GM12878 (cell line): ENCODE measurements around the gene PSMD14. TPM values are rescaled to one million over a fixed set of nuclear protein-coding genes. Genes with fewer than 3 reads are reported as not detected.

ENCODE experiments used
- ATAC-seq: fragments of 200-7000 bp; cut with Tn5 transposase; 3 replicates; pipeline ENCODE4 v1.9.1; 2020; ENCODE audit warnings: mild to moderate bottlenecking, moderate library complexity
- BruUV-seq: library from RNA; stranded (reverse); fragments of 400-500 nt; replicated peaks from 2 replicates; lab custom pipeline; 2021; lab: Mats Ljungman, UMichigan
- CTCF ChIA-PET: fragments of 300-600 bp; sonication (Branson Sonifier 250); formaldehyde crosslinking; extraction: SDS; loops from one replicate; lab custom pipeline; 2021; ENCODE audit warnings: inconsistent platforms; lab: Yijun Ruan, JAX
- POLR2A ChIA-PET: fragments of 350-600 bp; formaldehyde crosslinking; extraction: SDS; loops from one replicate; lab custom pipeline; 2021; ENCODE audit warnings: inconsistent platforms; lab: Charles Lee
- RAD21 ChIA-PET: fragments of 300-600 bp; sonication (Branson Sonifier 250); formaldehyde crosslinking; loops from one replicate; lab custom pipeline; 2023; ENCODE audit warnings: antibody characterized with exemption; ENCODE audit not compliant: unreplicated experiment; lab: Charles Lee
- SMC1A ChIA-PET: fragments of 300-600 bp; sonication (Branson Sonifier 250); formaldehyde crosslinking; loops from one replicate; lab custom pipeline; 2023; ENCODE audit not compliant: unreplicated experiment, uncharacterized antibody; lab: Charles Lee
- DNase-seq: peaks from one replicate; pipeline ENCODE4 v3.0.0-alpha.2; 2011; ENCODE audit warnings: low read depth, low spot score
- FAIRE-seq: peaks from 3 replicates; lab custom pipeline; 2011; peaks lifted over from hg19 to GRCh38; lab: Jason Lieb, UNC
- H2AFZ ChIP-seq: 2 replicates; pipeline ENCODE4 v1.6.0; 2011; ENCODE audit warnings: low read depth, low read length, control low read depth; ENCODE audit not compliant: control insufficient read depth
- H3K27ac ChIP-seq: 2 replicates; pipeline ENCODE4 v1.5.1; 2011; ENCODE audit warnings: control low read depth; ENCODE audit not compliant: control insufficient read depth, insufficient read depth
- H3K27me3 ChIP-seq, 2 experiments: replicated peaks in 1 of 2; 2 replicates each; pipeline versions ENCODE4 v1.6.0 to v1.6.1; 2011; ENCODE audit warnings: low read length in 1 of 2; ENCODE audit not compliant: control insufficient read depth in 2 of 2, insufficient read depth in 2 of 2
- H3K36me3 ChIP-seq, 2 experiments: 2 replicates each; pipeline ENCODE4 v1.5.1; 2011; ENCODE audit warnings: low read length in 1 of 2; ENCODE audit not compliant: control insufficient read depth in 2 of 2, insufficient read depth in 2 of 2
- H3K4me1 ChIP-seq: 2 replicates; pipeline ENCODE4 v1.6.1; 2011; ENCODE audit warnings: mild to moderate bottlenecking, low read length, moderate library complexity, mixed read lengths; ENCODE audit not compliant: control insufficient read depth, insufficient read depth
- H3K4me2 ChIP-seq: 2 replicates; pipeline ENCODE4 v1.6.0; 2011; ENCODE audit warnings: control low read depth; ENCODE audit not compliant: control insufficient read depth, insufficient read depth
- H3K4me3 ChIP-seq: fragments of 200-600 bp; sonication (generic); 2 replicates; pipeline ENCODE4 v1.5.1; 2016
- H3K79me2 ChIP-seq: 2 replicates; pipeline ENCODE4 v1.6.0; 2011; ENCODE audit warnings: low read length; ENCODE audit not compliant: control insufficient read depth, insufficient read depth
- H3K9ac ChIP-seq: 2 replicates; pipeline ENCODE4 v1.8.0; 2011; ENCODE audit warnings: low read length, control low read depth, mixed read lengths; ENCODE audit not compliant: control insufficient read depth, insufficient read depth
- H3K9me3 ChIP-seq: replicated peaks from 3 replicates; pipeline ENCODE4 v1.5.1; 2011; ENCODE audit warnings: mild to moderate bottlenecking, low read length; ENCODE audit not compliant: control insufficient read depth, insufficient read depth
- H4K20me1 ChIP-seq: 2 replicates; pipeline ENCODE4 v1.6.0; 2011; ENCODE audit not compliant: control insufficient read depth, insufficient read depth
- HDAC6 ChIP-seq: fragments of 200-600 bp; sonication (generic); IDR thresholded peaks from one replicate; pipeline ENCODE4 v1.8.0; 2017; ENCODE audit warnings: antibody characterized with exemption; ENCODE audit not compliant: unreplicated experiment
- KAT2A ChIP-seq: conservative IDR thresholded peaks from 2 replicates; pipeline ENCODE4 v1.6.1; 2011; ENCODE audit warnings: low read depth, low read length; ENCODE audit not compliant: control insufficient read depth
- PAX8 ChIP-seq: fragments of 450-650 bp; IDR thresholded peaks from 2 replicates; pipeline ENCODE4 v1.6.1; 2017; ENCODE audit warnings: mild to moderate bottlenecking, moderate library complexity
- SUZ12 ChIP-seq: fragments of 200-600 bp; sonication (generic); IDR thresholded peaks from one replicate; pipeline ENCODE4 v1.6.1; 2018; ENCODE audit warnings: antibody characterized with exemption, mild to moderate bottlenecking; ENCODE audit not compliant: unreplicated experiment
- WGBS: methylation state at CpG from one replicate; pipeline ENCODE4 v1.1.6; 2016; ENCODE audit warnings: low lambda C conversion rate; ENCODE audit not compliant: insufficient replicate concordance, insufficient coverage; ENCODE audit errors: missing lambda C conversion rate; 5-methylcytosine and 5-hydroxymethylcytosine counted together
- in situ Hi-C: fragments of 300-500 bp; cut with MboI; formaldehyde crosslinking; loops from 9 replicates; pipeline ENCODE4 v1.14.3; 2018; ENCODE audit warnings: mixed read lengths
- intact Hi-C: fragments of 100-400 bp; cut with micrococcal nuclease; formaldehyde crosslinking; loops from one replicate; pipeline ENCODE4 v1.14.2; 2022; ENCODE audit not compliant: unreplicated experiment
- polyA plus RNA-seq, 11 experiments: library from polyadenylated mRNA; depleted of rRNA in 4 of 11; unstranded in 6 of 11; stranded (reverse) in 5 of 11; fragments of >200 nt; fragmentation: Nextera tagmentation in 4 of 11; fragmentation: Illumina TruSeq in 1 of 11; extraction: Ambion mirVana in 4 of 11; extraction: Trizol in 1 of 11; gene quantifications; 1 replicate in 1 of 11; 2 replicates in 10 of 11; pipeline versions ENCODE4 v1.2.1 to v1.2.3, GENCODE V29; 2011 to 2016; ENCODE audit warnings: inconsistent platforms in 2 of 11, missing spikeins in 2 of 11, low read depth in 1 of 11
- total RNA-seq, 4 experiments: library from RNA; depleted of rRNA in 3 of 4; stranded (reverse); fragments of >200 nt in 3 of 4; fragmentation: Illumina TruSeq in 1 of 4; extraction: Trizol in 1 of 4; gene quantifications; 2 replicates each; pipeline versions ENCODE4 v1.2.1 to v1.2.3, GENCODE V29; 2013 to 2021

Gene PSMD14
- total and polyA plus RNA-seq, 10 of the 15 experiments (the other 5 are each of a cell fraction or from before 2014, with no cell fraction given): 70.5 to 253 (median 127) TPM

- CTCF ChIA-PET: no interaction called here
- no TSS peak for BruUV-seq
- peaks cover 23 to 52% of the 10 kb centered on the region in 2 experiments for H3K27me3 ChIP-seq
- no peak overlapping the region for H3K27ac ChIP-seq
- no peak for FAIRE-seq
- RAD21 ChIA-PET: no interaction called here
- H3K79me2 ChIP-seq: no peaks in the 10 kb centered on the region
- H3K4me1 ChIP-seq: peaks cover 5% of the 10 kb centered on the region; the same call in 1 of the 2 replicates
- H3K4me2 ChIP-seq: peak overlapping the region; percentile 77; the same call in 1 of the 2 replicates
- no peak for ATAC-seq
- 25% methylated on average over 15 of the region's 15 CpGs for WGBS
- TF ChIP-seq KAT2A: no peak
- peak; percentile 62 for TF ChIP-seq SUZ12
- intact Hi-C loops: no loop called here
- in situ Hi-C loops: no loop called here
- POLR2A ChIA-PET: no interaction called here
- no peaks in the 10 kb centered on the region; the same call in 2 of the 3 replicates for H3K9me3 ChIP-seq
- H4K20me1 ChIP-seq: no peaks in the 10 kb centered on the region
- DNase-seq: no peak
- H3K9ac ChIP-seq: no peak overlapping the region
- SMC1A ChIA-PET: no interaction called here
- H3K4me3 ChIP-seq: peak overlapping the region; percentile 36; the same call in 1 of the 2 replicates
- no peak overlapping the region for H2AFZ ChIP-seq
- no peaks in the 10 kb centered on the region for H3K36me3 ChIP-seq
Measured at GRCh38 chr2:161418275-161418714, 110.1 kb downstream of the PSMD14 start.

GRCh38 chr2:161418715-161419637 is 110.8 kb downstream of the PSMD14 start:
- Histone ChIP-seq H3K4me3 (peak overlapping the region; percentile 36; the same call in 1 of the 2 replicates), H3K79me2 (no peaks in the 10 kb centered on the region), H2AFZ (no peak overlapping the region), H3K27ac (no peak overlapping the region), H3K9ac (no peak overlapping the region), H3K9me3 (no peaks in the 10 kb centered on the region; the same call in 2 of the 3 replicates), H4K20me1 (no peaks in the 10 kb centered on the region), H3K36me3 (no peaks in the 10 kb centered on the region), H3K27me3 (peaks cover 25 to 52% of the 10 kb centered on the region in 2 experiments), H3K4me1 (peaks cover 5% of the 10 kb centered on the region; the same call in 1 of the 2 replicates), H3K4me2 (peak overlapping the region; percentile 77)
- no TSS peak for BruUV-seq
- TF ChIP-seq SUZ12: peak; percentile 26
- TF ChIP-seq HDAC6: peak; percentile 84
- TF ChIP-seq PAX8: no peak
- ChIA-PET POLR2A (no interaction called here), RAD21 (no interaction called here), SMC1A (interaction anchor here (0.6 to 0.9 kb wide), 2 partner anchors 18 to 34 kb away, joined by 3 read pairs; no protein-coding TSS in a partner anchor), CTCF (interaction anchor here (1.3 kb wide), 1 partner anchor 30 kb away, joined by 3 read pairs; no protein-coding TSS in a partner anchor)
- intact Hi-C loops: no loop called here
- WGBS: 27% methylated on average over 49 of the region's 49 CpGs
- in situ Hi-C loops: no loop called here
- ATAC-seq: peak; percentile 17
- DNase-seq: no peak
- FAIRE-seq: no peak
